Measurements from ENCODE around the gene TNFSF15.

Gene TNFSF15

DNA sequence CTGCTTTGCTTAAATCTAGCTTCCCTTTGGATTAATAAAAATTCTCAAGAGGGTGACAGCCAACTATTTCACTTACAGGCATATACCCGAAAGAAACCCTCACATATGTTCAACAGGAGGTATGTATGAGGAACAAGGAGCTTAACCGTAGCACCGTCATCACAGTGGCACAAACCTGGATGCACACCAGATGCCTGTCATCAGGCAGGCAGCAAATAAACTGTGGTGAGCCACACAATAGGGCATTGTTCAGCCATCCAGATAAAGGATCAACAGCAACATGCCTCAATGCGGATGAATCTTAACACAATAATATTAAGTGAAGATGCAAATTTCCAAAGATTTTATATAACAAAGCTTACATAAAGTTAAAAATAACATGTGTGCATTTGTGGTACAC, 5.5 kb upstream of the TNFSF15 start:
- TF ChIP-seq, protein P1, sequence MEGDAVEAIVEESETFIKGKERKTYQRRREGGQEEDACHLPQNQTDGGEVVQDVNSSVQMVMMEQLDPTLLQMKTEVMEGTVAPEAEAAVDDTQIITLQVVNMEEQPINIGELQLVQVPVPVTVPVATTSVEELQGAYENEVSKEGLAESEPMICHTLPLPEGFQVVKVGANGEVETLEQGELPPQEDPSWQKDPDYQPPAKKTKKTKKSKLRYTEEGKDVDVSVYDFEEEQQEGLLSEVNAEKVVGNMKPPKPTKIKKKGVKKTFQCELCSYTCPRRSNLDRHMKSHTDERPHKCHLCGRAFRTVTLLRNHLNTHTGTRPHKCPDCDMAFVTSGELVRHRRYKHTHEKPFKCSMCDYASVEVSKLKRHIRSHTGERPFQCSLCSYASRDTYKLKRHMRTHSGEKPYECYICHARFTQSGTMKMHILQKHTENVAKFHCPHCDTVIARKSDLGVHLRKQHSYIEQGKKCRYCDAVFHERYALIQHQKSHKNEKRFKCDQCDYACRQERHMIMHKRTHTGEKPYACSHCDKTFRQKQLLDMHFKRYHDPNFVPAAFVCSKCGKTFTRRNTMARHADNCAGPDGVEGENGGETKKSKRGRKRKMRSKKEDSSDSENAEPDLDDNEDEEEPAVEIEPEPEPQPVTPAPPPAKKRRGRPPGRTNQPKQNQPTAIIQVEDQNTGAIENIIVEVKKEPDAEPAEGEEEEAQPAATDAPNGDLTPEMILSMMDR (IDR thresholded peaks at IDR 0.05; ENCODE audit: extremely low read depth, missing control alignments): no peak
- no peak for DNase-seq (ENCODE audit: low spot score)

DNA sequence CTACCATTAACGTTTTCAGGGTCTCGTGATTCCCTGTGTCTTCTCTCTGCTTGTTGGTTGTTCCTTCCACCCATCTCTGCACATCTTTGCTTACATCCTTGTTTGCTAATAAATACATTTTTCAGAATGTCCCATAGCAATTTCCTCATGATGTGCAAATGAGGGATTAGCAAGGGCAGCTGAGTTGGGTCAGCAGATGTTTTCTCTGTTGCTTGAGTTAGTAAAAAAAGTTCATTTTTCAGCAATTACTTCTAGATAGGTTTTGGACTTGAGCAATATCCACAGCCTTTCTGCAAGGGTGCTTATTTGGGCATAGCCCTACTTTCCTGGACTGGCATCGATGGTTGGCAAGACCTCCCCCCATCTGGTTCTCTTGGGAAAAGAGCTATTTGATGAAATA, 4.8 kb upstream of the TNFSF15 start:
- no peak for DNase-seq (ENCODE audit: low spot score)
- TF ChIP-seq, protein P1 (IDR thresholded peaks at IDR 0.05; ENCODE audit: extremely low read depth, missing control alignments): no peak

DNA sequence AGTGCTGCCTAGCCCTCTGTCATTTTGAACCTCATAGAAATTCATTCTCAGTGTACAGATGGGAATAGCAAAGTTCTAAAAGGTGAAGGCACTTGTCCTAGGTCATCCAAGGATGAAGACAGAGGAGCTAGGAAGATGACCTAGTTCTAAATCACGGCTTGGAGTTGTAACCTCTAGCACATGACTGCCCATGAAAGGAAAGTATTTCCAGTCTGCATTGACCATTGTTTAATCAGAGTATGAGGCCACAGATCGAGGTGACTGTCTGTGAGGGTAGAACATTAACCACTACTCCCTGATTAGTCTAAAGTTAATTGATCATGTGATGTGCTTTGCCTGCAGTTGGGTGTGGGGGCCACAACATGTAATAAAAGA, 674 bp upstream of the TNFSF15 start:
- TF ChIP-seq, protein P1 (IDR thresholded peaks at IDR 0.05; ENCODE audit: extremely low read depth, missing control alignments): no peak
- DNase-seq (ENCODE audit: low spot score): no peak

DNA sequence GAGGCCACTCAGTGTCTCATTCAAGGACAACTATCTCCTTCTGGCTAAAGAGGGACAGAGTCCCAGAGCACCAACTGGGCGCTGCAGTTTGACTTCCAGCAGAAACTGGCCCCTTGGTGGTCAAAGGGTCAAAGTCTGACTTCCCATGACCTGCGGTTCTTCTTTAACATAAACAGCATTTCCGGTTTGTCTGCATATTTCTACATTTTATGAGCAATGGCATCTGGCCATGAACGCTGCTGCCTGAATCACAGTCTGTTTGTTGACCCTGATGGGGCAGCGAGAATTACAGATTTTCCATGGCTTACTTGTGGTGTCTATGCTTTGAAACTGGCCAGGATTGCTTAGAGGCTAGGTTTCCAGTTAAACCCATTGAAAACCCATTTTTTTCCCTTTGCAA, 1.3 kb downstream of the TNFSF15 start:
- TF ChIP-seq, protein P1 (IDR thresholded peaks at IDR 0.05; ENCODE audit: extremely low read depth, missing control alignments): no peak
- DNase-seq (ENCODE audit: low spot score): no peak

DNA sequence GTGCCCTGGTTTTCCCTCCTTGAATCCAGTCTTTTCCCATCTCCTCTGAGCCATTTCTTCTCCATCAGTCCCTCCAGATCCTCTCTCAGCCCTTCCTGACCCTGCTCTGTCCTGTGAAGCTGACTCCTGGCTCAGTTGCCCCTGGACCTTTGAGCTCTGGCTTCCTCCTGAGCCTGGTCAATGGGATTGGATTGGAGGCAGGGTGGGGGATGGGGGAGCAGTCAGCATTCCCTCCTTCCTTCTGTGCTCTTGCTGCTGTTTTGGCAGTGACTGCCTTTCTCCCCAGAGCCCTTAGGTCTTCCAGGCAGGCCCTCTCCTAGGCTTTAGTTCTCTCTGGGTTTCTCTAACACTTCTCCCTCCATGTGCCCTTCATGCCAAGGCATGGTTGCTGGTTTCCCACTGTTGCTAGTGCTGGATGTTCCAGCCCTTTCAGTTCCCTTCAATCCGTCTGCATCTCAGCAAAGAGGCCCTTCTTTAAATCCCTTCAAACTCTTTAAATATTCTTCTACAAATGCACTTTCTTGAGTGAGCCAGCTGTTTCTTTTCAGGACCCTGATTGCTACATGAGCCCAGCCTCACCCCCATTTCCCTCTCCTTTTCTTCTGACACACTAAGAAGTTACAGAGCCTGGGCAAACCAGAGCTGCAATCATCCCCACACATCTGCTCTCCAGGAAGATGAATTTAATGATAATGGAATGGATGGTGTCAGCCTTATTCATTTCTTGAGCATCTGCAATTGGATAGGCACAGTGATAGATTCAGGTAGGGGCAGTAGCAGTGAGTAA, 2.2 kb downstream of the TNFSF15 start:
- TF ChIP-seq, protein P1 (IDR thresholded peaks at IDR 0.05; ENCODE audit: extremely low read depth, missing control alignments): no peak
- no peak for DNase-seq (ENCODE audit: low spot score)

DNA sequence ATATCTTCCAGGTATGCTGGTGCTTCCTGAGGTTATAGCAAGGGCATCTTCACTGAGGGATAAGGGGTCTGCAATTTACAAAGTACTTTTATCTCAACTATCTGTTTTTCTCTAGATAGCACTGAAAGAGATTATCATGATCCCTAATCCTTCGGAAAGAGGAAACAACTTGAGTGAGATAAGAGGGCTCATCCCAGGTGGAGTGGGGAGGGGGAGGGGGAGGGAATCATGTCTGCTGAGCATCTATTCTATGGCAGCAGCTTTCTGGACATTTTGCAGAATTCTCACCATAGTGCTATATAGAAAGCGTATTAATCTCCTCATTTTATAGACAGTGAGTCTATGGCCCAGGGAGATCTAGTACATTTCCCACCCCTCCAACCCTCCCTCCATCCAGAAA, 5.9 kb downstream of the TNFSF15 start:
- TF ChIP-seq, protein P1 (IDR thresholded peaks at IDR 0.05; ENCODE audit: extremely low read depth, missing control alignments): no peak
- no peak for DNase-seq (ENCODE audit: low spot score)

DNA sequence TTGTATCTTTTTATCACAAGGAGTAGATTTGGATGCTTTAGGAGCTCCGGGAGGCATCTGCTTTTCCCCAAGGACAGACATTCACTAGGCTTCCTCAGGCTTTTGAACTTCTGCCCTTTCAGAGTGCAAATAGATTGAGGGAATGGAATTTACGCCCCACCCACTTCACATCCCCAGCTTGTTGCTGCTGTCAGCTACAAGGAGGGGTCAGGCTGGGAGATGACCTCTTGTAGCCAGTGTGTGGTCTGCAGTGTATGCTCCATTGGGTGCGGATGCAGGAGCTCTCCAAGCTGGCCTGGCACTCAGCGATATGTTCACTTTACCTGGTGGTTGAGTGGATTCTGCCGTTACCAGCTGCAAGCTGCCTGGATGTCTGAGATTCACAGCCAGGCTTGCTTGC, 6.4 kb downstream of the TNFSF15 start:
- DNase-seq (ENCODE audit: low spot score): no peak
- TF ChIP-seq, protein P1 (IDR thresholded peaks at IDR 0.05; ENCODE audit: extremely low read depth, missing control alignments): no peak
